NCI-H1436 (cell line): ENCODE measurements around the gene TOP3A.
A peak's percentile ranks its signal among the peaks of the same experiment; 100 is the strongest.
"Not testable (repeated sequence)": the region's sequence is repeated elsewhere in the genome, so short reads cannot be mapped to it uniquely, and the experiment has no call there.

ENCODE experiments used
- DNase-seq: peaks from one replicate; lab custom pipeline; 2025; lab: John Stamatoyannopoulos, UW

Gene TOP3A

GRCh38 chr17:18323507-18324139, 8.8 kb upstream of the TOP3A start:
- DNase-seq: no peak

GRCh38 chr17:18323007-18323406, 8.2 kb upstream of the TOP3A start:
- no peak for DNase-seq

GRCh38 chr17:18322522-18322921, 7.7 kb upstream of the TOP3A start:
- DNase-seq: no peak

- no peak for DNase-seq
These were observed 6.5 kb upstream of the TOP3A start for GRCh38 chr17:18321309-18321708.

- DNase-seq: no peak
These were observed 5.5 kb upstream of the TOP3A start for GRCh38 chr17:18320301-18320700.

GRCh38 chr17:18319604-18320256, 4.9 kb upstream of the TOP3A start:
- DNase-seq: peak; percentile 24

GRCh38 chr17:18318771-18319450, 4.1 kb upstream of the TOP3A start:
- DNase-seq: no peak

- no peak for DNase-seq
These were observed 3.3 kb upstream of the TOP3A start for GRCh38 chr17:18318117-18318516.

- DNase-seq: no peak
These were observed 1.2 kb upstream of the TOP3A start for GRCh38 chr17:18315961-18316360.

- no peak for DNase-seq
These were observed 748 bp upstream of the TOP3A start for GRCh38 chr17:18315562-18315922.

GRCh38 chr17:18314059-18314730, 599 bp downstream of the TOP3A start:
- no peak for DNase-seq

GRCh38 chr17:18309202-18309601, 5.6 kb downstream of the TOP3A start:
- no peak for DNase-seq

GRCh38 chr17:18303206-18303605, 11.6 kb downstream of the TOP3A start:
- not testable (repeated sequence) for DNase-seq

- no peak for DNase-seq
These were observed 13.9 kb downstream of the TOP3A start for GRCh38 chr17:18300725-18301480.

- not testable (repeated sequence) for DNase-seq
These were observed 16.7 kb downstream of the TOP3A start for GRCh38 chr17:18298061-18298460.

- DNase-seq: no peak
These were observed 22.9 kb downstream of the TOP3A start for GRCh38 chr17:18291718-18292540.

GRCh38 chr17:18285296-18285695, 29.5 kb downstream of the TOP3A start:
- DNase-seq: no peak

- DNase-seq: no peak
These were observed 33.0 kb downstream of the TOP3A start for GRCh38 chr17:18281788-18282187.

GRCh38 chr17:18280766-18281371, 33.9 kb downstream of the TOP3A start:
- DNase-seq: no peak

- DNase-seq: no peak
These were observed 34.5 kb downstream of the TOP3A start for GRCh38 chr17:18280249-18280648.

GRCh38 chr17:18278867-18279266, 35.9 kb downstream of the TOP3A start:
- DNase-seq: no peak
